HEK293 (cell line): ENCODE results near the gene LDHAL6B.

Experiments
- CTCF ChIA-PET: fragments of 350-600 bp; formaldehyde crosslinking; extraction: SDS; loops from one replicate; lab custom pipeline; 2021; ENCODE audit warnings: antibody characterized with exemption; lab: Yijun Ruan, JAX
- POLR2A ChIA-PET: fragments of 300-600 bp; formaldehyde crosslinking; extraction: SDS; loops from one replicate; lab custom pipeline; 2020; ENCODE audit warnings: antibody characterized with exemption, inconsistent platforms; lab: Yijun Ruan, JAX
- H3K27ac ChIP-seq: fragments of 200-500 bp; sonication (Bioruptor generic); 2 replicates; pipeline ENCODE4 v1.5.1; 2014; ENCODE audit warnings: low read depth, low read length, control low read depth, inconsistent platforms; ENCODE audit errors: extremely low read depth
- H3K36me3 ChIP-seq, 2 experiments: fragments of 200-500 bp in 1 of 2; sonication (Bioruptor generic) in 1 of 2; 1 replicate in 1 of 2; 2 replicates in 1 of 2; pipeline ENCODE4 v1.5.1; 2014 to 2017; ENCODE audit warnings: inconsistent platforms in 2 of 2, low read length in 2 of 2; ENCODE audit not compliant: control insufficient read depth in 2 of 2, insufficient read depth in 1 of 2
- H3K4me1 ChIP-seq: fragments of 200-500 bp; sonication (Bioruptor generic); 2 replicates; pipeline ENCODE4 v1.5.1; 2014; ENCODE audit warnings: mild to moderate bottlenecking, low read length, inconsistent platforms; ENCODE audit not compliant: control insufficient read depth, insufficient read depth
- H3K4me3 ChIP-seq: 2 replicates; pipeline ENCODE4 v1.5.1; 2011; ENCODE audit warnings: low read depth, mild to moderate bottlenecking, control low read depth, low read length, moderate library complexity
- H3K9me3 ChIP-seq: fragments of 200-500 bp; sonication (Bioruptor generic); 2 replicates; pipeline ENCODE4 v1.5.1; 2014; ENCODE audit warnings: low read depth, low read length, inconsistent platforms; ENCODE audit not compliant: control insufficient read depth, insufficient read depth
- BCL11B ChIP-seq: fragments of 450-650 bp; formaldehyde crosslinking; IDR thresholded peaks from 2 replicates; pipeline ENCODE4 v1.5.1; 2016; ENCODE audit warnings: low read depth, missing biosample characterization, missing genetic modification characterization
- GLIS1 ChIP-seq: fragments of 450-650 bp; formaldehyde crosslinking; IDR thresholded peaks from 2 replicates; pipeline ENCODE4 v1.5.1; 2016; ENCODE audit warnings: missing biosample characterization, missing genetic modification characterization
- INSM2 ChIP-seq: fragments of 450-650 bp; formaldehyde crosslinking; IDR thresholded peaks from 2 replicates; pipeline ENCODE4 v1.5.1; 2016; ENCODE audit warnings: missing biosample characterization, missing genetic modification characterization
- KLF16 ChIP-seq: fragments of 450-650 bp; formaldehyde crosslinking; IDR thresholded peaks from 2 replicates; pipeline ENCODE4 v1.5.1; 2017; ENCODE audit warnings: missing biosample characterization, missing genetic modification characterization
- OSR2 ChIP-seq: fragments of 450-650 bp; formaldehyde crosslinking; IDR thresholded peaks from 2 replicates; pipeline ENCODE4 v1.5.1; 2016; ENCODE audit warnings: missing biosample characterization, missing genetic modification characterization
- SP7 ChIP-seq: fragments of 450-650 bp; formaldehyde crosslinking; IDR thresholded peaks from 2 replicates; pipeline ENCODE4 v1.5.1; 2016; ENCODE audit warnings: missing biosample characterization, missing genetic modification characterization
- TCF7L2 ChIP-seq: IDR thresholded peaks from 2 replicates; pipeline ENCODE4 v1.6.1; 2011; ENCODE audit warnings: low read depth, mild to moderate bottlenecking, inconsistent platforms, low read length, moderate library complexity, borderline replicate concordance
- ZNF202 ChIP-seq: fragments of 450-650 bp; formaldehyde crosslinking; IDR thresholded peaks from 2 replicates; pipeline ENCODE4 v1.5.1; 2016; ENCODE audit warnings: missing biosample characterization, missing genetic modification characterization, borderline replicate concordance
- ZNF510 ChIP-seq: fragments of 450-650 bp; formaldehyde crosslinking; IDR thresholded peaks from 2 replicates; pipeline ENCODE4 v1.5.1; 2018; ENCODE audit warnings: mild to moderate bottlenecking, missing genetic modification characterization, missing biosample characterization; ENCODE audit not compliant: insufficient replicate concordance
- ZNF580 ChIP-seq: fragments of 450-650 bp; formaldehyde crosslinking; IDR thresholded peaks from 2 replicates; pipeline ENCODE4 v1.5.1; 2016; ENCODE audit warnings: missing biosample characterization, missing genetic modification characterization
- ZNF585B ChIP-seq: fragments of 450-650 bp; formaldehyde crosslinking; IDR thresholded peaks from 2 replicates; pipeline ENCODE4 v1.5.1; 2016; ENCODE audit warnings: missing biosample characterization, missing genetic modification characterization
- ZNF654 ChIP-seq: fragments of 450-650 bp; formaldehyde crosslinking; IDR thresholded peaks from 2 replicates; pipeline ENCODE4 v1.5.1; 2016; ENCODE audit warnings: low read depth, missing biosample characterization, missing genetic modification characterization
- ZNF701 ChIP-seq: fragments of 450-650 bp; formaldehyde crosslinking; IDR thresholded peaks from 2 replicates; pipeline ENCODE4 v1.5.1; 2016; ENCODE audit warnings: missing biosample characterization, missing genetic modification characterization
- ZNF707 ChIP-seq: fragments of 450-650 bp; formaldehyde crosslinking; IDR thresholded peaks from 2 replicates; pipeline ENCODE4 v1.5.1; 2016; ENCODE audit warnings: missing biosample characterization, missing genetic modification characterization
- ZNF776 ChIP-seq: fragments of 450-650 bp; formaldehyde crosslinking; IDR thresholded peaks from 2 replicates; pipeline ENCODE4 v1.5.0; 2017; ENCODE audit warnings: missing biosample characterization, missing genetic modification characterization, borderline replicate concordance
- ZSCAN30 ChIP-seq: fragments of 450-650 bp; IDR thresholded peaks from 2 replicates; pipeline ENCODE4 v1.5.1; 2018; ENCODE audit warnings: missing biosample characterization, mild to moderate bottlenecking, missing genetic modification characterization, moderate library complexity
- TF ChIP-seq, protein P1 (sequence below): fragments of 450-650 bp; formaldehyde crosslinking; IDR thresholded peaks from 2 replicates; pipeline ENCODE4 v1.5.1; 2016; ENCODE audit warnings: missing biosample characterization, missing genetic modification characterization
- TF ChIP-seq, protein P2 (sequence below): fragments of 450-650 bp; formaldehyde crosslinking; IDR thresholded peaks from 2 replicates; pipeline ENCODE4 v1.5.1; 2016; ENCODE audit warnings: missing biosample characterization, missing genetic modification characterization
- TF ChIP-seq, protein P3 (sequence below): IDR thresholded peaks from 2 replicates; pipeline ENCODE4 v1.6.1; 2011; ENCODE audit warnings: mild to moderate bottlenecking, low read depth, low read length, borderline replicate concordance

The LDHAL6B gene

DNA sequence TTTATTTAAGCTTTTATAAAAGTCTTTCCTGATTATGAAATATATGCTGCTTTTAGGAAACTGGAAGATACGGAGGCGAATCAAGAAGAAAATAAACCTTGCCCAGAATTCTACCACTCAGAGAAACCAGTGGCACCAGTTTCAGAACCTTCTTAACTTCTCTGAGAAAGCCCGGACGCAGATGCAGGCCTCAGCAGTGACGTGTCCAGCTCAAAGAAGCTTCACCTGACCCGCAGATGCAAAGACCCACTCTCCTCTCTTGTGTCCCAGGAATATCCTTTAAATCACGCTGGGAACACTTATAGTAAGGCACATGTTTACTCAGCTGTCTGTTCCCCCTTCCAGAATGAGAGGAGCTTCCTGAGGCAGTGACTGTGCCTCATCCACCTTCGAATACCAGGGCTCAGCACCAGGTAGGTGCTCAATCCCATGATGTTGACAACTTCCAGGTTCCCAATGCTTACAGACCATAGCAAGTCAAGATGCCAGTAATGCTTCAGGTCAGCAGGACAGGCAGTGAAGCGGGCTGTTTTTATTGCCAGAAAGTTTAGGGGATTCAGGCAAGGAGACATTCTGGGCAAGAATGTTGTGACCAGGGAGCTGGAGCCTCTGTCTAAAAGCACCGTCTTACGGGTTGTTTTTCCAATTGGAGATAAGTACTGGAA, 39.9 kb upstream of the LDHAL6B start:
- CTCF ChIA-PET = interaction anchor here (0.6 to 1.8 kb wide), 3 partner anchors 8 to 334 kb away, joined by 3 to 13 read pairs (median 4); no protein-coding TSS in a partner anchor
- Histone ChIP-seq H3K4me3 (no peak overlapping the region), H3K4me1 (peaks cover 5% of the 10 kb centered on the region; the same call in 1 of the 2 replicates), H3K36me3 (peaks cover 4 to 5% of the 10 kb centered on the region in 2 experiments; a peak in 2 of 3 replicates), H3K9me3 (no peaks in the 10 kb centered on the region), H3K27ac (no peak overlapping the region)
- TF ChIP-seq, protein P1, sequence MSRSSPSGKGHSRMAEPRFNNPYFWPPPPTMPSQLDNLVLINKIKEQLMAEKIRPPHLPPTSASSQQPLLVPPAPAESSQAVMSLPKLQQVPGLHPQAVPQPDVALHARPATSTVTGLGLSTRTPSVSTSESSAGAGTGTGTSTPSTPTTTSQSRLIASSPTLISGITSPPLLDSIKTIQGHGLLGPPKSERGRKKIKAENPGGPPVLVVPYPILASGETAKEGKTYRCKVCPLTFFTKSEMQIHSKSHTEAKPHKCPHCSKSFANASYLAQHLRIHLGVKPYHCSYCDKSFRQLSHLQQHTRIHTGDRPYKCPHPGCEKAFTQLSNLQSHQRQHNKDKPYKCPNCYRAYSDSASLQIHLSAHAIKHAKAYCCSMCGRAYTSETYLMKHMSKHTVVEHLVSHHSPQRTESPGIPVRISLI (tag by site-specific recombination) = no peak
- no peak for TF ChIP-seq ZNF585B (tag by site-specific recombination)
- TF ChIP-seq ZNF654 (tag by site-specific recombination) = no peak
- TF ChIP-seq, protein P2, sequence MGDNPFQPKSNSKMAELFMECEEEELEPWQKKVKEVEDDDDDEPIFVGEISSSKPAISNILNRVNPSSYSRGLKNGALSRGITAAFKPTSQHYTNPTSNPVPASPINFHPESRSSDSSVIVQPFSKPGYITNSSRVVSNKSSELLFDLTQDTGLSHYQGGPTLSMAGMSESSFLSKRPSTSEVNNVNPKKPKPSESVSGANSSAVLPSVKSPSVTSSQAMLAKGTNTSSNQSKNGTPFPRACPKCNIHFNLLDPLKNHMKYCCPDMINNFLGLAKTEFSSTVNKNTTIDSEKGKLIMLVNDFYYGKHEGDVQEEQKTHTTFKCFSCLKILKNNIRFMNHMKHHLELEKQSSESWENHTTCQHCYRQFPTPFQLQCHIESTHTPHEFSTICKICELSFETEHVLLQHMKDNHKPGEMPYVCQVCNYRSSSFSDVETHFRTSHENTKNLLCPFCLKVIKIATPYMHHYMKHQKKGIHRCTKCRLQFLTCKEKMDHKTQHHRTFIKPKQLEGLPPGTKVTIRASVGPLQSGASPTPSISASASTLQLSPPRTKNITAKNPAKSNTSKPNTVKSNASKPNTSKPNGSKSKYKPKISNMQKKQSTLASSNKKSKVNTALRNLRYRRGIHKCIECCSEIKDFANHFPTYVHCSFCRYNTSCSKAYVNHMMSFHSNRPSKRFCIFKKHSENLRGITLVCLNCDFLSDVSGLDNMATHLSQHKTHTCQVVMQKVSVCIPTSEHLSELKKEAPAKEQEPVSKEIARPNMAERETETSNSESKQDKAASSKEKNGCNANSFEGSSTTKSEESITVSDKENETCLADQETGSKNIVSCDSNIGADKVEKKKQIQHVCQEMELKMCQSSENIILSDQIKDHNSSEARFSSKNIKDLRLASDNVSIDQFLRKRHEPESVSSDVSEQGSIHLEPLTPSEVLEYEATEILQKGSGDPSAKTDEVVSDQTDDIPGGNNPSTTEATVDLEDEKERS = no peak
- no peak for TF ChIP-seq ZNF580
- TF ChIP-seq TCF7L2 = no peak
- no peak for TF ChIP-seq ZNF202
- TF ChIP-seq ZNF510 = no peak
- TF ChIP-seq BCL11B (tag by site-specific recombination) = no peak
- TF ChIP-seq ZNF701 (tag by site-specific recombination) = no peak
- TF ChIP-seq INSM2 (tag by site-specific recombination) = no peak
- no peak for TF ChIP-seq KLF16
- no peak for TF ChIP-seq ZNF707 (tag by site-specific recombination)
- POLR2A ChIA-PET = no interaction called here

- no peak for TF ChIP-seq ZSCAN30 (tag by site-specific recombination)
- TF ChIP-seq GLIS1 = no peak
- 0 out of 2 replicates have a peak, but pooled peaks have one; percentile 14 for TF ChIP-seq OSR2
- TF ChIP-seq SP7 (tag by site-specific recombination) = no peak
- TF ChIP-seq, protein P3, sequence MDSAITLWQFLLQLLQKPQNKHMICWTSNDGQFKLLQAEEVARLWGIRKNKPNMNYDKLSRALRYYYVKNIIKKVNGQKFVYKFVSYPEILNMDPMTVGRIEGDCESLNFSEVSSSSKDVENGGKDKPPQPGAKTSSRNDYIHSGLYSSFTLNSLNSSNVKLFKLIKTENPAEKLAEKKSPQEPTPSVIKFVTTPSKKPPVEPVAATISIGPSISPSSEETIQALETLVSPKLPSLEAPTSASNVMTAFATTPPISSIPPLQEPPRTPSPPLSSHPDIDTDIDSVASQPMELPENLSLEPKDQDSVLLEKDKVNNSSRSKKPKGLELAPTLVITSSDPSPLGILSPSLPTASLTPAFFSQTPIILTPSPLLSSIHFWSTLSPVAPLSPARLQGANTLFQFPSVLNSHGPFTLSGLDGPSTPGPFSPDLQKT = no peak
- TF ChIP-seq ZNF776 (tag by site-specific recombination) = no peak
- POLR2A ChIA-PET = no interaction called here
- Histone ChIP-seq H3K4me3 (no peak overlapping the region), H3K36me3 (peaks cover 0 to 5% of the 10 kb centered on the region in 2 experiments; a peak in 2 of 3 replicates), H3K9me3 (no peaks in the 10 kb centered on the region), H3K4me1 (peaks cover 5% of the 10 kb centered on the region; the same call in 1 of the 2 replicates), H3K27ac (no peak overlapping the region)
- CTCF ChIA-PET = no interaction called here
Measured at GRCh38 chr15:59168536-59168935, 38.1 kb upstream of the LDHAL6B start.
